Activated CD8-positive, alpha-beta memory T cell treated with anti-CD3 and anti-CD28 coated beads, Interleukin-2, amount 50 U/mL, for 4 hours (primary cell): Measurements from ENCODE around the gene SELL.
"Not testable (repeated sequence)": the region's sequence is repeated elsewhere in the genome, so short reads cannot be mapped to it uniquely, and the experiment has no call there.

Source experiments
- DNase-seq: peaks from one replicate; pipeline ENCODE4 v3.0.0-alpha.2; 2020

SELL gene

GRCh38 chr1:169662680-169663079 is 48.7 kb downstream of the SELL start:
- DNase-seq = not testable (repeated sequence)

- not testable (repeated sequence) for DNase-seq
These were observed 50.4 kb downstream of the SELL start for GRCh38 chr1:169661066-169661465.

- DNase-seq = not testable (repeated sequence)
These were observed 52.6 kb downstream of the SELL start for GRCh38 chr1:169658777-169659176.

GRCh38 chr1:169653873-169654272 is 57.5 kb downstream of the SELL start:
- DNase-seq = no peak

GRCh38 chr1:169651035-169651434 is 60.4 kb downstream of the SELL start:
- DNase-seq = no peak

GRCh38 chr1:169650551-169650950 is 60.9 kb downstream of the SELL start:
- no peak for DNase-seq

GRCh38 chr1:169648709-169649108 is 62.7 kb downstream of the SELL start:
- DNase-seq = no peak

- DNase-seq = no peak
These were observed 63.2 kb downstream of the SELL start for GRCh38 chr1:169648187-169648586.

- DNase-seq = no peak
These were observed 63.9 kb downstream of the SELL start for GRCh38 chr1:169647512-169647911.

GRCh38 chr1:169644297-169644696 is 67.1 kb downstream of the SELL start:
- no peak for DNase-seq
